GM13977 (cell line): ENCODE results near the gene CEMIP2.
"Not testable (repeated sequence)": the region's sequence is repeated elsewhere in the genome, so short reads cannot be mapped to it uniquely, and the experiment has no call there.

Experiments used
- DNase-seq: peaks from one replicate; pipeline ENCODE4 v3.0.0; 2012; ENCODE audit warnings: low spot score
- in situ Hi-C: fragments of 300-500 bp; cut with MboI; formaldehyde crosslinking; loops from one replicate; pipeline ENCODE4 v1.12.0; 2022; ENCODE audit warnings: low sequenced_read_pairs, low pct_unique_long_range_greater_than_20kb, mixed read lengths, inconsistent platforms; ENCODE audit not compliant: unreplicated experiment
- TF ChIP-seq, protein P1 (sequence below): IDR thresholded peaks from 2 replicates; pipeline ENCODE4 v1.5.1; 2012; ENCODE audit warnings: mild to moderate bottlenecking, control low read depth; ENCODE audit not compliant: insufficient read depth; ENCODE audit errors: extremely low read depth, missing control alignments

CEMIP2 gene

DNA sequence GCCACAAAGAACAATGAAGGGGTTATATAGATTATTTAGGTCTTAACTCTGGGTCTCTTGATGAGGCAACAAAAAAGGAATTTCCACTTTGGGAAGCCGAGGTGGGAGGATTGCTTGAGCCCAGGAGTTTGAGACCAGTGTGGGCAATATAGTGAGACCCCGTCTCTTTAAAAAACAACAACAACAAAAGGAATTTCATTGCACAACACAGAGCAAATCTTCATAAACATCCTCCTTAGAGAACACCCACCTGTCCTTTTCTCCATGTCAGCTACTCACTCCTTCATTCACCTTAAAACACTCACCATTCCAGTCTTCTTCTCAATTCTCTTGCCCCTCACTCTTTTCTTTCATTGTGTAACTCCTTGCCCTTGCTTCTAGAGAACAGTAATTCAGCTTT is 39.8 kb upstream of the CEMIP2 start:
- in situ Hi-C loops, result loop anchor here (25.0 kb wide), 2 partner anchors 204 to 454 kb away; no protein-coding TSS in a partner anchor
- TF ChIP-seq, protein P1, sequence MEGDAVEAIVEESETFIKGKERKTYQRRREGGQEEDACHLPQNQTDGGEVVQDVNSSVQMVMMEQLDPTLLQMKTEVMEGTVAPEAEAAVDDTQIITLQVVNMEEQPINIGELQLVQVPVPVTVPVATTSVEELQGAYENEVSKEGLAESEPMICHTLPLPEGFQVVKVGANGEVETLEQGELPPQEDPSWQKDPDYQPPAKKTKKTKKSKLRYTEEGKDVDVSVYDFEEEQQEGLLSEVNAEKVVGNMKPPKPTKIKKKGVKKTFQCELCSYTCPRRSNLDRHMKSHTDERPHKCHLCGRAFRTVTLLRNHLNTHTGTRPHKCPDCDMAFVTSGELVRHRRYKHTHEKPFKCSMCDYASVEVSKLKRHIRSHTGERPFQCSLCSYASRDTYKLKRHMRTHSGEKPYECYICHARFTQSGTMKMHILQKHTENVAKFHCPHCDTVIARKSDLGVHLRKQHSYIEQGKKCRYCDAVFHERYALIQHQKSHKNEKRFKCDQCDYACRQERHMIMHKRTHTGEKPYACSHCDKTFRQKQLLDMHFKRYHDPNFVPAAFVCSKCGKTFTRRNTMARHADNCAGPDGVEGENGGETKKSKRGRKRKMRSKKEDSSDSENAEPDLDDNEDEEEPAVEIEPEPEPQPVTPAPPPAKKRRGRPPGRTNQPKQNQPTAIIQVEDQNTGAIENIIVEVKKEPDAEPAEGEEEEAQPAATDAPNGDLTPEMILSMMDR, result no peak
- DNase-seq, result no peak

DNA sequence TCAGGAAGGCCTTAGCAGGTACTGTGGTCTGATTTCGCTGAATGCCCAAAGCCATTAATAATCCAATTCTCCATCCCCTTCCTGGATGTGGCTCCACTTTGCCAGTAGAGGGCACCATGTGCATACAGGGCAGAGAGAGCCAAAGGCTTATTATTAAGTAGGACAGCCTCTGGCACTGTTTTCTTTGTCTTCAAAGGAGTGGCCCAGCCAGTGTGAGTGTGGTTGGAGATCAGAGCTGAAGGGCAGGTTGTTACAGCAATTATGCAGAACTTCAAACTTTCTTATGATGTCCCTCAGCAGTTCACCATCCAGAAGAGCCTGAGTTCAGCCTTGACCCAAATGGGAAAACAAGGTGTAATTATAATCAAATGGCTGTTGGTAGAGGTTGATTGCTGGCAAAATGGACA is 38.6 kb upstream of the CEMIP2 start:
- in situ Hi-C loops, result loop anchor here (25.0 kb wide), 2 partner anchors 205 to 455 kb away; no protein-coding TSS in a partner anchor
- peak; percentile 55 for DNase-seq
- TF ChIP-seq, protein P1, result peak; percentile 96

DNA sequence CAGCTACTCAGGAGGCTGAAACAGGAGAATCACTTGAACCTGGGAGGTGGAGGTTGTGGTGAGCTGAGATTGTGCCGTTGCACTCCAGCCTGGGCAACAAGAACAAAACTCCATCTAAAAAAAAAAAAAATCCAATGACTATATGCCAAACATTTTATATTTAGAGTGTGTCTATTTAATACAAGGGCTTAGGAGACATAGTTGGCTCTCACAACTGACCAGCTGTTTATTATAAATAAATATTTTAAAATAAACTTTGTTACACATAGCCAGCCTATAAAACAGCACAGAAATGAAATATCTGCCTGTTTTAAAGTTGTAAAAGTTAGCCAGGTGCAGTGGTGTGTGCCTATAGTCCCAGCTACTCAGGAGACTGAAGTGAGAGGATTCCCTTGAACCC is 36.8 kb upstream of the CEMIP2 start:
- DNase-seq, result not testable (repeated sequence)
- in situ Hi-C loops, result loop anchor here (25.0 kb wide), 2 partner anchors 207 to 457 kb away; no protein-coding TSS in a partner anchor

DNA sequence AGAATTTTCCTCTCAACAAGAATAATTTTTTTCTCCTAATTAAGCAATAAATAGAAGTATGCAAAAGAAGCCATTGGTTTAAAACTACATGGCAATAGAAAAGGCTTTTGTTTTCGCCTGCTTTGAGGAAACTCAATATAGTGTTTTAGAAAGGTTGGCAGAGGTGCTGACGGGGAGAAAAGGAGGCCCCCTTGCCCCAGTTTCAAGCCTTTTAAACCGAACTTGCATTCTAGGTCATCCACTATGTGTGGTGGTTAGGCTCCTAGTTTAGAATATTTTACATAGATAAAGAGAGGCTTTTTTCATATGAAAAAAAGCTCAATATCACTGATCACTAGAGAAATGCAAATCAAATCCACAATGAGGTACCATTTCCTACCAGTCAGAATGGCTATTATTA is 33.5 kb upstream of the CEMIP2 start:
- in situ Hi-C loops, result loop anchor here (25.0 kb wide), 2 partner anchors 210 to 460 kb away; no protein-coding TSS in a partner anchor

DNA sequence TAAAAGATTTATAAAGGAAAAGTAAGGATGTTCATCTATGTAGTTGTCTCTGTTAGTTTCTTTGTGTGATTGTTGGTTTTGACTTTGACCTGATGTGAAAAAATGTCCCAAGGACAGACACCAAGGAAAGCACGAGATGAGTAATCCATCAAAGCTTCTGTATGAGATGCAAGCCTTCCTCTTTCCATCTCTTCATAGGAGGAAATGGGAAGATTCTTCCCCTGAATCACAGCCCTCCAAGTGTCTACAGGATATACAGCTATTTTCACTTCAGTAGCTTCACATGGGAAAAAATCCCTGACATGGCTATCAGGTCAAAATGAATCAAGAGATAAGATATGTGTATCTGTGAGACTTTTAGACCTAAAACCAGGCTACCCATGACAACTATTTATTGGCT is 29.0 kb upstream of the CEMIP2 start:
- no peak for DNase-seq
- in situ Hi-C loops, result no loop called here
- TF ChIP-seq, protein P1, result no peak

More for the DNA sequence above, 33.5 kb upstream of the CEMIP2 start:
- TF ChIP-seq, protein P1, result no peak
- no peak for DNase-seq

DNA sequence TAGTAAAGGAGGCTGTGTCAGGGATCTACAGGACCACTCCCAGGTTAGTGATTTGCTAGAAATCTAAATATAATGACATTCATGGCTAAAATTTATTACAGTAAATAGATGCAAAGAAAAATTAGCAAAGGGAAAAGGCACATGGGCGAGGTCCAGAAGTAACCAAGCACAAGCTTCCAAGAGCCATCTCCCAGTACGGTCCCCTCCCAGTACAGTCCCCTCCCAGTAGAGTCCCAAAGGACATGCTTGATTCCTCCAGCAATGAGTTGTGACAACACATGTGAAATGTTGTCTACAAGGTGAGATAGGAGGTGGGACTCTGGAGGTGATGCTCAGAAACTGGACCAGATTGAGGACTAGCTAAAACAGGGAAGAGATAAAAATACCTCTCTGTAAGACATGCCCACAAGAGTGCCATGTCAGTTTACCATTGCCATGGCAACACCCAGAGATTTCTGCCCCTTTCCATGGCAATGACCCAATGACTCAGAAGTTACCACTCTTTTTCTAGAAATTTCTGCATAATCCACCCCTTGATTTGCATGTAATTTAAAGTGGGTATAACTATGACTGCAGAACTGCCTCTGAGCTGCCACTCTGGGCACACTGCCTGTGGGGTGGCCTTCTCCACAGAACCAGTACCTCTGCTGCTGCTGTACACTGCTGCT is 27.9 kb upstream of the CEMIP2 start:
- in situ Hi-C loops, result no loop called here
- no peak for DNase-seq
- TF ChIP-seq, protein P1, result no peak

DNA sequence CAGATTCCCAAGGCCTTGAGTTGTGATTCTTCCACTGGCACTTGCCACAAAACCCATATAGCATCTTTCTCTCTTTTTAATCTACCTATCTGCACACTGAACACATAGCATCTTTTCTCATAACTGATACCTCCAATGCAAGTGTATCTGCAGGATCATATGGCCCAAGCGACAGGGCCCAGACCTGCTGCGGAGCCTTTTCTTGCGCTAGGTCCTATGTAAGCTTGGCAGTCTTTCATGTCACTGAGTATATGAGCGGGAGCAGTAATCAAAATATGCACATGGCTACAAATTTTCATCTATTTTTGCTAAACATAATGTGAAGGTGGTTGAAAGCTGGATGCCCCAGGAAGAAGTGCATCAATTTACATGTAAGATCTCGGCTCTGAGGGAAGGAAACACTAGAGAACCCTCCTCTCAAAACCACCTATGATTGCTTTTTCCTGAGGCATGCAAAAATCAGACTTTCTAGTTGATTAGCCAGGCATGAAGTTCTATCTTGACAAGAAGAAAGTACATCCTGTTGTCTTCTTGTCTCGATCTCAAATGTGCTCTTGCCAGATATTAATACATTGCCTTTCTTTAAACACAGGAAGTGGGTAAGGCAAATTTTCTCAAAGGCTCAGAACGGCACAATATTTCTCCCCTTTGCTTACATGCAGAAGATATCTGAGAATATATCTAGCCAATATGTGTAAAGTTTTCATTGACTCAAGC is 26.9 kb upstream of the CEMIP2 start:
- peak; percentile 43 for DNase-seq
- in situ Hi-C loops, result no loop called here
- TF ChIP-seq, protein P1, result no peak
